Measurements from ENCODE around the gene RIMBP2.
"Not testable (repeated sequence)": the region's sequence is repeated elsewhere in the genome, so short reads cannot be mapped to it uniquely, and the experiment has no call there.

Gene RIMBP2

GRCh38 chr12:130651188-130651959 is 64.7 kb downstream of the RIMBP2 start:
- no peak for DNase-seq

- DNase-seq = no peak
These were observed 66.0 kb downstream of the RIMBP2 start for GRCh38 chr12:130650131-130650530.

DNA sequence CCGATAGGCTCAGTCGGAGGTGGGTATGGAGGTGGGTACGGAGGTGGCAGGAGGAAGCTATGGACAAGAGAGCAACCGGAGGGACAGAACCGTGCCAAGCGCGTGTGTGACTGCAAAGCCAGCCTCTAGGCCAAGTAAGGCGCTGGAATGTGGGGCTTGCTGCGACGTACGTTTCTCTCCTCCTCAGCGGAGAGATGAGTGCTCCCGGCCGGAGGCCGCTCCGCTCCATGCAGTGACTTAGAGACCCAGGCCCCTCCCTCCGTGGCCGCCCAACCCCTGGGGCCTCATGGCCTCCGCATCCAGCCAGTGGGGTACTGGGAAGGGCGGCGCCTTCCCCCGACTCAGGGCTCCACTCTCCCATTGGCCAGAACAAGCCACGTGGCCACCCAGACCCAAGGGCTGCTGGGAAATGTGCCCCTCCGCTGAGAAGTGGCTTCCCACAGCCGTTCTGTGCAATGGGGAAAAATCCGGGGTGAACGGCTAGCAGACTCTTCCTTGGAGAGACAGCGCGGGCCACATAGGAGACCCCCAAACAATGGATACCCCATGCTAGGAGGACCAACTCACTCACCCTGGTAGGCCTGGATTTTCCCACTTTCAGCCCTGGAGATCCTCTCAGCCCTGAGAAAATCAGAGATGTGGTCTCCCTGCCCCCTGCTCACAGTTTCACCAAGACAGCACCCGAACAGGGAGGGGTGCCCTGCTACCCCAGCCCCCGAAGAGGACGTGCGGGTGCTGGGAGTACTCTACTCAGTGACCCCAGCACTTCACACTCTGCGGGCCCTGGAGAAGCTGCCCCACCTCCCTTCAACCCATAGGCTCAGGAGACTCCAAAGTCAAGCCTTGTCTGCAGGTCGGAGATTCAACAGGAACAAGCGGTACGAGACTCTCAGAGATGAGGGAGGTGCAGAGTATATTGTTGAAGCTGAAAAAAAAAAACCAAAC is 66.7 kb downstream of the RIMBP2 start:
- DNase-seq = no peak

DNA sequence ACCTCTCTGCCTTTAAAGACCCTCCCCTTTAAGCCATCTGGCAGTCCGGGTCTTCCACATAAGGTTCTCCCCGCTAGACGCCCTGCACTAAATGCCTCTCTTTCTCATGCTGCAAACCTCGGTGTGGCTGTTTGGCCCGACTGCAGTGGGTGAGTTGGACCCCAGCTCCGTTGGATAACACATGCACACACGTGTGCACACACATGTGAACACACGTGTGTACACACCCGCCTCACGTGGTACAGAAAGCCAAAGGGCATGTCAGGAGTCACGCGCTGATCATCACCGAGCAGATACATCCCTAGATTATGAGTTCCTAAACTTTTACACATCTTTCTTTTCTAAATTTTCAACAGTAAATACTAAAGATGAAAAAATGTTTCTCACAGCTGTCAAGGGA is 68.3 kb downstream of the RIMBP2 start:
- no peak for DNase-seq

- DNase-seq = no peak
These were observed 69.3 kb downstream of the RIMBP2 start for GRCh38 chr12:130646716-130647370.

- DNase-seq = not testable (repeated sequence)
These were observed 69.9 kb downstream of the RIMBP2 start for GRCh38 chr12:130646191-130646590.

DNA sequence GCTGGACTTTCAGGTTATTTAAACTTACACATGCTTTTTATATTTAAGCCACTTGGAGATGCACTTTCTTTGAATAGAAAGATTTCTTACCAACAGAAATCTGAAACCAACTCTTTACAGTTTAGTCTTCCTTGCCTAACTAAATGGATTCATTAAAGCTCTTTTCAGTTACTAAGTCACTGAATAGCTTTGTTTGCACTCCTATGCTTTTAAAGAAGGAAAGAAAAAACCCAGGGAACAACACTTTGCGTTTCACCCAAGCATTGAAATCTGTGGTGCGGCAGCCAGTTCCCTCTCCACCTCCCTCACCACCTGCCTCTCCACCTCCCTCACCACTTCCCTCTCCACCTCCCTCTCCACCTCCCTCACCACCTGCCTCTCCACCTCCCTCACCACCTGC is 70.3 kb downstream of the RIMBP2 start:
- DNase-seq = no peak

GRCh38 chr12:130644566-130644965 is 71.5 kb downstream of the RIMBP2 start:
- DNase-seq = no peak

DNA sequence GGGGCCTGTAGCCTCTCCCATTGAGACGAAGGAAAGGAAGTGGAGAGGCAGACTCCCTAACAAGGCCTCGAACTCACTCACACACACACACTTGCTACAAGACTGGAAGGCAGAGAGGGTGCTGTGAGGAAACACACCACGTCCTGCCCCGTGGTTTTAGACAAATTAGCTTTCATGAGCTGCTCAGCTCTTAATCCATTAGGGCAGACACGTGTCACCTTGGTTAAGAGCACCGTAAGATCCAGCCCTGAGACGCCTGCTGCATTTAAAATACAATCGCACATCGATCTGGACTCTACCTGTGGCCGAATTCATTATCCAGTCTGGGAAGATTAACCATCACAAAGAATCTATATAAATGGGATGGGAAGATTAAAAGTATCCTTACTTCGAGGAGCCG is 72.0 kb downstream of the RIMBP2 start:
- DNase-seq = no peak

DNA sequence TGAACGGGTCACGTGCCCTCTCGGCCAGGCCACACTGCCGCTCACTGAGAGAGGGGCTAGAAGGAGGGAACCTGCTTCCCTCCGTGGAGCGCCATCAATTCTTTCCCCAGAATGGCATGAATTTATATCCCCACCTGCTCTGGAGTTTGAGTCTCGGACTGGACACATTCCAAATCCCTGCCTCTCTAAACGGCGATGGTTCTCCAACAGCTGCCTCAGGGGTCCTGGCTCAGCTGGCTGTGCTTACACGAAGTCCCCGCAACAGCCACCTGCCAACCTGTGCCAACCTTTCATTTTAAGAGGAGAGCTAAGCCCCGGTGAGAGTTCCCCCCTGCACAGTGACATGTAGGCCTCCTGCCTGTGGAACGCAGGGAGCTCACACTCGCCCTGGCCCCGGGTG is 73.2 kb downstream of the RIMBP2 start:
- no peak for DNase-seq

DNA sequence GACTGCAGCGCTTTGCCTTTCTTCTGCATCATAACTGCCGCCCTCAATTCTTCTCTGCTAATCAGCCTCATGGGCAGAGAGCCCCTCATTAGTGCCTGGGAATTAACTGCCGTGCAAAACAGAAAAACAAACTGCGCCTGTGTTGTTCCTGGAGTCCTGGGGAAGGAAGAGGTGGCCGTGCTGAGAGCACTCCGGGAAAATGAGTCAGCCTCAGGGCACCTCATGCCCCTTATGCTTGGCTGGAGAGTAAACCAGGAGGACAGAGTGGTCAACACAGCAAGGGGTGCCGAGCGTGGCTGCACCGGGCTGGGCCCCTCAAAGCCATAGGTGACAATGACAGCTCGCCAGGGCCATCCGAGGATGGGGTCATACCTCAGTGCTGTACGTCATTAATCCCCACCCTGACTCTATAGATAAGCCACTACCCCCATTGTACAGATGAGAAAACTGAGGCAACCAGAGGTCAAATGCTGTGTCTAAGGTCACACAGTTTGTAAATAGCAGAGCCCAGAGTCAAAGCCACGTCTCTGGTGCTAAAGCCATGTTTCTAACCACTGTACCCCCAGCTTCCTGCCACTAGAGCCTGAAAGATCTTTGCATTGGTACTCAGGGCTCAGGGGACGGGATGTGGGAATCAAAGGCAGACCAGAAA is 74.4 kb downstream of the RIMBP2 start:
- DNase-seq = no peak

DNA sequence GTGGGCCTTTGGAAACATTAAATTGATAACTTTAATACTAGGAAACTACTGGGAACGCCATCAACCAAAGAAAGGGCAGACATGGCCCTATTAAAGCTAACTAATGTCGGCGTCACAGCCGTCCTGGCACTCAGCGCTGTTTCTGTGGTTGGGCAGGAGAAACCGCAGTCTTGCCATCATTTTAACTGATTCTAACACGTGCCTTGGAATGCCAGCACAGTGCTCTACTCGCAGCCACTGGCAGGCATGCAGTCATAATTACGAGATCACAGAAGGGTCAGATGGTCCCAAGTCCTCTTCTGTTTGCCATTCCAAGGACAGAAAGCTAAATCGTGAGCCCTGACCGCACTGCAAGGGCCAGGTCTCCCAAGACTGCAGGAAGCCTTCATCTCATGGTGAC is 75.2 kb downstream of the RIMBP2 start:
- no peak for DNase-seq

- no peak for DNase-seq
These were observed 75.6 kb downstream of the RIMBP2 start for GRCh38 chr12:130640496-130640895.

- DNase-seq = no peak
These were observed 76.3 kb downstream of the RIMBP2 start for GRCh38 chr12:130639476-130640424.

DNA sequence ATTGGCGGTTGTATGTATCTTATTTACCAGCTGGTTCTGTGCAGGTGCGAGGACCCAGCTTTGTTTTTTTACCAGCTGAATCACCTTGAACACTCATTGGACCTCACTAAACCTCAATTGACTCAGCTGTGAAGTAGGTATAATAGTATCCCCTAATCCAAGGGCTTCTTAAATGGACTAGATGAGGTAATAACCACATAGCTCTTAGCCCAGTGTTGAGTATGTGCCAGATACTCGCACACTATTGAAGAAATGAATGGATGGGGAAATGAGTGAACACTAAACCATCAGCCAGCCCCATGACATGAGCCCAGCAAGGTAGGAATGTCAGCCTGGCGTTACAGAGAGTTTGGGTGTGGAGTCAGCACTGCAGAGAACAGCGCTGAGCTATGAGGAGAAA is 79.7 kb downstream of the RIMBP2 start:
- DNase-seq = no peak

GRCh38 chr12:130634866-130635265 is 81.2 kb downstream of the RIMBP2 start:
- no peak for DNase-seq

- DNase-seq = no peak
These were observed 82.3 kb downstream of the RIMBP2 start for GRCh38 chr12:130633771-130634170.

- no peak for DNase-seq
These were observed 83.5 kb downstream of the RIMBP2 start for GRCh38 chr12:130632642-130633041.

GRCh38 chr12:130628304-130628703 is 87.8 kb downstream of the RIMBP2 start:
- DNase-seq = no peak

DNA sequence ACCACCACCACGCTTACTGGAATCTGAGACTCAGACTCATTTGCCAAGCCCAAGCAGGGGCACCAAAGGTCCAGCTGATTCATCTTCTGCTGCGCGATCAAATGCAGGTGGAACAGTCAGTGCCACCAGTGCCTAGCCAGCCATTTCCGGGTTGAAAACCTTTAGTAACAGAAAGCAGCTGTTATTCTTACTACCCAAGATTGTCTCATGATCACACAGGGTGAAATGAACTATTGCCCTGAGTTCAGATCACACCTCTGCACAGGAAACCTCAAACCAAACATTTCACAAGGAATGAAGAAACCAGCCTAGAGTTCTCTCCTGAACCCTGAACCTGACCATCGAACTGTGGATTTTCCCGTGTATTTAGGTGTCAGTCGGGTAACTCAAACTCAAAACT is 88.9 kb downstream of the RIMBP2 start:
- DNase-seq = no peak

GRCh38 chr12:130626601-130627000 is 89.5 kb downstream of the RIMBP2 start:
- no peak for DNase-seq

- DNase-seq = no peak
These were observed 90.9 kb downstream of the RIMBP2 start for GRCh38 chr12:130625201-130625600.

Data from activated CD4-positive, alpha-beta T cell treated with anti-CD3 and anti-CD28 coated beads, Interleukin-2, amount 50 U/mL, for 1 hour (primary cell).